Fibroblast of lung (primary cell): Measurements from ENCODE around the gene HTR2A. TPM values are rescaled to one million over a fixed set of nuclear protein-coding genes. Genes with fewer than 3 reads are reported as not detected.

Experiments
- DNase-seq, 2 donors: peaks; one replicate each; pipeline versions ENCODE4 v3.0.0 to v3.0.0-alpha.2; 2010; ENCODE audit warnings: low read depth in 2 of 2
- H2AFZ ChIP-seq: 2 replicates; pipeline ENCODE4 v1.5.1; 2012; ENCODE audit warnings: low read length, control low read depth, inconsistent platforms
- H3K27ac ChIP-seq: 2 replicates; pipeline ENCODE4 v1.5.1; 2011; ENCODE audit warnings: low read length, control low read depth; ENCODE audit not compliant: insufficient read depth
- H3K27me3 ChIP-seq: 2 replicates; pipeline ENCODE4 v1.5.1; 2011; ENCODE audit warnings: mild to moderate bottlenecking, low read length; ENCODE audit not compliant: control insufficient read depth, insufficient read depth
- H3K36me3 ChIP-seq: 2 replicates; pipeline ENCODE4 v1.5.1; 2011; ENCODE audit warnings: low read length; ENCODE audit not compliant: control insufficient read depth, insufficient read depth
- H3K4me1 ChIP-seq: 2 replicates; pipeline ENCODE4 v1.5.1; 2011; ENCODE audit warnings: low read length; ENCODE audit not compliant: control insufficient read depth, insufficient read depth; ENCODE audit errors: extremely low read depth
- H3K4me2 ChIP-seq: 2 replicates; pipeline ENCODE4 v1.5.1; 2011; ENCODE audit warnings: low read length, control low read depth; ENCODE audit not compliant: insufficient read depth; ENCODE audit errors: extremely low read depth
- H3K4me3 ChIP-seq, 4 experiments: fragments of 200-600 bp in 1 of 4; sonication (generic) in 1 of 4; replicated peaks in 1 of 4; 2 replicates each; pipeline ENCODE4 v1.5.1; 2011 to 2016; ENCODE audit warnings: low read length in 4 of 4, low read depth in 3 of 4, mild to moderate bottlenecking in 3 of 4, control low read depth in 2 of 4, inconsistent platforms in 1 of 4, mixed read lengths in 1 of 4; ENCODE audit not compliant: insufficient read depth in 1 of 4; ENCODE audit errors: control extremely low read depth in 1 of 4
- H3K79me2 ChIP-seq: 2 replicates; pipeline ENCODE4 v1.5.1; 2012; ENCODE audit warnings: mild to moderate bottlenecking, low read length, inconsistent platforms; ENCODE audit not compliant: control insufficient read depth, insufficient read depth
- H3K9ac ChIP-seq: 2 replicates; pipeline ENCODE4 v1.5.1; 2011; ENCODE audit warnings: mild to moderate bottlenecking, low read length, control low read depth; ENCODE audit not compliant: insufficient read depth
- H3K9me3 ChIP-seq: 2 replicates; pipeline ENCODE4 v1.5.1; 2012; ENCODE audit warnings: low read depth, low read length; ENCODE audit not compliant: control insufficient read depth, insufficient read depth
- H4K20me1 ChIP-seq: 2 replicates; pipeline ENCODE4 v1.5.1; 2011; ENCODE audit warnings: low read length; ENCODE audit not compliant: control insufficient read depth, insufficient read depth; ENCODE audit errors: extremely low read depth
- CTCF ChIP-seq, 2 donors: IDR thresholded peaks in 1 of 2; conservative IDR thresholded peaks in 1 of 2; 1 replicate in 1 of 2; 2 replicates in 1 of 2; pipeline ENCODE4 v1.5.1; 2011 to 2012; ENCODE audit warnings: low read length in 2 of 2, control low read depth in 1 of 2, inconsistent platforms in 1 of 2, low read depth in 1 of 2, mild to moderate bottlenecking in 1 of 2
- EZH2 ChIP-seq: IDR thresholded peaks from 2 replicates; pipeline ENCODE4 v1.5.1; 2012; ENCODE audit warnings: low read length, control low read depth, mild to moderate bottlenecking; ENCODE audit errors: missing control alignments
- polyA plus RNA-seq, 2 donors: library from polyadenylated mRNA; depleted of rRNA in 1 of 2; stranded (reverse) in 1 of 2; unstranded in 1 of 2; fragments of >200 nt; gene quantifications; 2 replicates each; pipeline ENCODE4 v1.2.1, GENCODE V29; 2011 to 2012; ENCODE audit warnings: missing spikeins in 1 of 2
- total RNA-seq: library from RNA; depleted of rRNA; stranded (reverse); fragments of >200 nt; gene quantifications from 2 replicates; pipeline ENCODE4 v1.2.1, GENCODE V29; 2014

Gene HTR2A
- total and polyA plus RNA-seq, 2 donors (not counting 1 experiment from before 2014, with no cell fraction given): 0.01 to 0.33 TPM

- Histone ChIP-seq H3K27me3 (no peaks in the 10 kb centered on the region), H2AFZ (peak overlapping the region; percentile 62), H3K9ac (no peak overlapping the region), H3K4me1 (no peaks in the 10 kb centered on the region), H3K4me3 (no peak overlapping the region), H3K36me3 (no peaks in the 10 kb centered on the region), H3K9me3 (no peaks in the 10 kb centered on the region), H3K4me2 (no peak overlapping the region), H3K27ac (no peak overlapping the region), H4K20me1 (no peaks in the 10 kb centered on the region), H3K79me2 (no peaks in the 10 kb centered on the region)
- TF ChIP-seq CTCF (conservative IDR thresholded peaks at IDR 0.05 in 1 of 2, IDR thresholded peaks at IDR 0.05 in 1 of 2; ENCODE audit: low read depth in 1 of 2, low read length in 2 of 2): no peak
- TF ChIP-seq EZH2: no peak
- DNase-seq: peak; percentile 21 to 64
Observed at GRCh38 chr13:46866150-46866549, 30.7 kb downstream of the HTR2A start.

GRCh38 chr13:46864941-46865340 is 31.9 kb downstream of the HTR2A start:
- no peaks in the 10 kb centered on the region for H3K36me3 ChIP-seq
- no peaks in the 10 kb centered on the region for H4K20me1 ChIP-seq
- DNase-seq: no peak
- H3K9me3 ChIP-seq: no peaks in the 10 kb centered on the region
- H3K27ac ChIP-seq: no peak overlapping the region
- H3K4me3 ChIP-seq: no peak overlapping the region
- no peak overlapping the region for H2AFZ ChIP-seq
- no peaks in the 10 kb centered on the region for H3K4me1 ChIP-seq
- TF ChIP-seq EZH2: no peak
- H3K27me3 ChIP-seq: no peaks in the 10 kb centered on the region
- H3K79me2 ChIP-seq: no peaks in the 10 kb centered on the region
- no peak overlapping the region for H3K9ac ChIP-seq
- H3K4me2 ChIP-seq: no peak overlapping the region

- Histone ChIP-seq H3K36me3 (no peaks in the 10 kb centered on the region), H3K9ac (no peak overlapping the region), H3K4me2 (no peak overlapping the region), H3K4me3 (no peak overlapping the region), H3K27me3 (no peaks in the 10 kb centered on the region), H3K9me3 (no peaks in the 10 kb centered on the region), H2AFZ (no peak overlapping the region), H3K4me1 (no peaks in the 10 kb centered on the region), H3K79me2 (no peaks in the 10 kb centered on the region), H4K20me1 (no peaks in the 10 kb centered on the region), H3K27ac (no peak overlapping the region)
- DNase-seq: no peak
- TF ChIP-seq CTCF (conservative IDR thresholded peaks at IDR 0.05 in 1 of 2, IDR thresholded peaks at IDR 0.05 in 1 of 2; ENCODE audit: low read depth in 1 of 2, low read length in 2 of 2) (no peak), EZH2 (no peak)
Observed at GRCh38 chr13:46861959-46862358, 34.9 kb downstream of the HTR2A start.
